Omental fat pad (tissue), 4 donors: Measurements from ENCODE around the gene S100A12. TPM values are rescaled to one million over a fixed set of nuclear protein-coding genes. Genes with fewer than 3 reads are reported as not detected.

ENCODE experiments used
- ATAC-seq: fragments of 150-250 bp; one replicate; pipeline ENCODE4 v1.9.1; 2016; ENCODE audit warnings: mild to moderate bottlenecking, moderate library complexity; ENCODE audit not compliant: low FRiP score
- DNase-seq: peaks from one replicate; pipeline ENCODE4 v3.0.0-alpha.2; 2019; ENCODE audit warnings: low spot score
- CTCF ChIP-seq, 3 donors: fragments of 450-650 bp; IDR thresholded peaks; one replicate each; pipeline ENCODE4 v1.5.1; 2016 to 2017; ENCODE audit warnings: antibody characterized with exemption in 3 of 3, mild to moderate bottlenecking in 3 of 3, moderate library complexity in 2 of 3
- total RNA-seq, 4 donors: library from RNA; depleted of rRNA; stranded (reverse); fragments of >200 nt; gene quantifications; one replicate each; pipeline ENCODE4 v1.1.0, GENCODE V29; 2016

S100A12 gene
- total RNA-seq, 4 donors from 2014 or later, result 4.2 to 59.0 (median 9.6) TPM

- ATAC-seq (no peak), DNase-seq (no peak)
- no peak for TF ChIP-seq CTCF (IDR thresholded peaks at IDR 0.05)
Measured at GRCh38 chr1:153355445-153356071, 19.9 kb downstream of the S100A12 start.

- ATAC-seq (no peak), DNase-seq (no peak)
- no peak for TF ChIP-seq CTCF (IDR thresholded peaks at IDR 0.05)
Measured at GRCh38 chr1:153354515-153355193, 20.8 kb downstream of the S100A12 start.

GRCh38 chr1:153353226-153353947, 22.0 kb downstream of the S100A12 start:
- DNase-seq (no peak), ATAC-seq (no peak)
- no peak for TF ChIP-seq CTCF (IDR thresholded peaks at IDR 0.05)

GRCh38 chr1:153352523-153352922, 22.9 kb downstream of the S100A12 start:
- no peak for TF ChIP-seq CTCF (IDR thresholded peaks at IDR 0.05)
- ATAC-seq (peak; percentile 74), DNase-seq (no peak)

GRCh38 chr1:153350321-153350957, 25.0 kb downstream of the S100A12 start:
- DNase-seq, result no peak
- no peak for TF ChIP-seq CTCF (IDR thresholded peaks at IDR 0.05)
- ATAC-seq, result no peak

GRCh38 chr1:153349363-153350320, 25.8 kb downstream of the S100A12 start:
- ATAC-seq (no peak), DNase-seq (no peak)
- TF ChIP-seq CTCF (IDR thresholded peaks at IDR 0.05), result no peak
